Fibroblast of skin of back (primary cell): Measurements from ENCODE around the gene NXPH1.

Source experiments
- DNase-seq: peaks from one replicate; pipeline ENCODE4 v3.0.0-alpha.2; 2013

The NXPH1 gene

DNA sequence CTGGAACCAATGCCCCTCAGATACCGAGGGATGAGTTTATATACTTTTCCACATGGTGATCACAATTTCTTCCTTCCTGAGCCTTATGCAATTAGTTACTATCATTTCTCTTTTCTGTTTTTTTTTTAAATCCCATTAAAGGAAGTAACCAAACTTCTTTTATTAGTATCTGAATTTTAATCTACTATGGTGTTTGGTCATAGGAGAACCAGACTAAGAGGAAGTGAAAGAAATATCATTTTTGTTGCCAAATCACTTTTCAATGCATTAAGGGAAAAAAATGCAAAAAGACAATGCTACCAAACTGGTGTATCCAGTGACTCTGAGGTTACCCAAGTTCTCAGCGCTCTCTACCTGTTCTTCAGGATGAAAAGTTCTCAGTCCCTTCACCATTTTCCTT is 167.7 kb downstream of the NXPH1 start:
- no peak for DNase-seq

DNA sequence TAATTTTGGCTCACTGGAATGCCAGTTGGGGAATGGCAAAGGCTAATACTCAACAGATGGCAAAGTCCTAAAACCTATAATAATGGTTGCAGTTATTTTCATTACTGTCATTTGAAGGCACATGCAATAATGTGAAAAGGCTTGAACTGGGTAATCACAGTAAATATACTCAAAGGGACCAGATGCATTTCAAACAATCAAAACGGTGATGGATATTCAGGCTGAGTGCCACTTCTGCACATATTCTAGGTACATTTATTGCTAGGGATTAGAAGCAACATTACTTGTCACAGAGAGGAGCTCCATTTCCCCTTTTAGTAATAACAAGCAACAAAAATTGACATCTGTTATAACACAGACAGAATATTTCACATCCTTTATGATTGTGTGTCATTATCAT is 171.8 kb downstream of the NXPH1 start:
- DNase-seq: no peak

DNA sequence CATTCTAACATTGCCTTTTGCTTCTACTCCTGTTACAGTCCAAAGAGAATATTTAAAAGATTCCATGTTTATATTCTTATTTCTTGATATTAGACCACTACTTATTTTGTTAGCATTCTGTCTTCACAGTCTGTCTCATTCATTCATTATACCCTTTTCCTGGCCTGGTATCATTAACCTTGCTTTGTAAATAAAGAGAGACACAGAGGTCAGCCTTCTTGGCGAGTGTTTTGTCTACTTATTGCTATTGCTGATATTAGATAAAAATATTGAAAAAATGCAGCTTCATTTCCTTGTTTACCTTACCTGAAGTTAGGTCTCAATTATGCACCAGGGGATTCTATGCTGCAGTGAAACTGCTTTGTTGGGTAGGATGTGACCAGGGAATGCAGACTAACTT is 179.2 kb downstream of the NXPH1 start:
- no peak for DNase-seq

DNA sequence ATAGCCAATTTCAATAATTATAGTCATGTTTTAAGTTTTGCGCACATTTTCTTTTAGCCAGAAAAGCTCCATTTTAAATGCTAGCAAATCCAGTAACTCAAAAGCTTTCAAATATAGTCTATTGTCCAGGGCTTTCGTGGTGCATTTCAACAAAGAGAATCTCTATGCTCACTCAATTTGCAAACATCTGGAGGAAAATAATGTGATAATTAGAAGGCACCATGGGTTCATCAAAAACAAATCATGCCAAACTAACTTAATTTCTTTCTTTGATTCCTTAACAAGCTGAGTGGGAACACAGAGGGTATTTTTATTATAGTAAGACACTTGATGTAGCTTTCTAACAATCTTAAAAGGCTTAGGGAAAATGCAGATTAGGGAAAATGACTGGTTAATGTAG is 179.8 kb downstream of the NXPH1 start:
- DNase-seq: no peak

DNA sequence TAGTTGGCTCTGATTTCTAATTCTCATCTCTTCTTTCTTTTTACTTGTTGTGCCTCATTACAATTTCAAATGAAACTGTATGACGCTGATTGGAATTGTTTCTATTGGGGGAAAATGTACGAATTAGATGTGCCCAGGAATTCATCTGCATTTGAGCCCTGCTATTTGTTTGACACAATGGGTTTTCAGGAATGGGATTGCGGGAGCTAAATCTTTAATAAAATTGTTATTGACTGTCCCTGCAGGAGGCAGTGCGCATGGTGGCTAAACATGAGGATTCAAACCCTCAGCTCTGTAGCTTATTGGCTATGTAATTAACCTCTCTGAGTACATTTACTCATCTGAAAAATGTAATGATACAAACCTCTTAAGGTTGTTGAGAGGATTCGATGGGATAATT is 181.6 kb downstream of the NXPH1 start:
- DNase-seq: no peak

DNA sequence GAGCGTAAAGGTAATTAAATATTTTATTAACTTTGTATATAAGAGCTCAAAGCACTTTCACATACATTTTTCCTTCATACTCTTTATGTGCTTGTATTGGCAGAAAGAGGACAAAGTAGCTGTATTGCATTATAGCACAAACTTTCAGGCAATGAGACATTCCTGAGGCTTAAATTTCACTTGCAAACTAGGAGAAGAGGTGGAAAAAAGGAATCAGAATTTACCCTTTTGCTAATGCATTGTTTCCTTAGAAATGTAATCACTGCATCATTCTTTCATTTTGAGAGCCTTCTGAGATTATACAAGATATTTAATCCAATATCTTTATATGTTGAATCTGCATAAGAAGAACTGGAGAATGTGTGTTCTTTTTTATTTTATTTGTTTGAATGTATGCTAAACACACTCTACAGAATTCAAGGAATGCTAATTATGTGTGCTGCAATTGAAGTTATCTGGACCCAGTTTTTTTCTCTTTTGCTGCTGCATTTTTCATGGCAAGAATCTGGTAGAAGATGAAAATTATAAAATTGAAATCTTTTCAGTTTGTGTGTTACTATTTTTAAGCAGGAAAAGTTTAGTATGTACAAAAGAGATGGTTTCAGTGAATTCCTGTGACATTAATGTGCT is 185.1 kb downstream of the NXPH1 start:
- DNase-seq: no peak

DNA sequence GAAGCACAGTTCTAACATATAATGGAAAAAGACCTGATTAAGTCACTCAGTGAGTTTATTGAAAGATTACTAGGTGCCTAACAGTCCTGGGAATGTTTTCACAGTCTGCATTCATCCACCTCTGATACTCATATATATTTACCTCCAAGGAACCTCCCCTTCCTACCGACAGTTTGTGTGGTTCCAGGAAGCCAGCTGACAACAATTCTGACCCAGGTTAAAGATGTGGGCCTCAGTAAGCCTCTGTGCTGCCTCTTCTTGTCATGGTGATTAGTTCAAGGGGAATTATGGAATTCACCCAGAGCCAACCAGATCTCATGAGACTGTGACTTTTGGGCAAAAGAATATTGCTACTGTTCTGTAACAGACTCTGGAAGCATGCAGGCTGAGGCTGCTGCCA is 186.8 kb downstream of the NXPH1 start:
- DNase-seq: no peak

DNA sequence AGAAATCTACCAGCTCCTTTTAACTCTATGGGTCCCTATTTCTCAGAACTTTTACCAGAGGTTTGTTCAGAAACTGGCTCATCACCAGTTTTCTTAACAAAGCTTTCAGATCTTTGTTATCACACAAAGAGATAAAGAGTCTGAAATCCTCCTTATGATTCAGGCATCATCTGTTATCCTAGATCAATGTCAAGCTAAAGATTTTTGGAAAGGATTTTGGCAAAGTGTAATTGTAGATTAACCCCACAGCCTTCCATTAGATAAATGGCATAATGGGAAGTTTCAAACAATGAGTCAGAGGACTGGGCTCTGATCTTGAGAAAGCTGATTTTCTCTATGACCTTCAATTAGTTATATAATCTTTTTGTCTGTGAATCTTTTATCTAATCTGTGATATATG is 192.2 kb downstream of the NXPH1 start:
- no peak for DNase-seq

DNA sequence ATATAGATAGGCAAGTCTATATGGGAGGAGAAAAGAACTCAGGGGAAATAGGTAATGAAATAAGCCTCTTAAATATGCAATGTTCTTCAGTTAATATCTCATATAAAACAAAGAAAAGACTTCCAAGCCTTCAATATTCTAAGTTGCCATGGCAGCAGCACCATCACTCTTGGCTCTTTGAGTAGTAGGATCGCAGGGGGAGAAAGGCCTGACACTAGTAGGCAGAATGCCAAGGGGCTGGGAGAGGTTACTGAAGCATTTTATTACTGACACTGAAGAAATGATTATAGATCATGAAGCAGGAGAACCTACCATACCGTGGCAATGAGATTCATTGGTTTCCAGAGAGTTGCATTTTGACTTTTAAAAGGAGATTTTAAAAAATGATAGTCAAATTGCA is 193.9 kb downstream of the NXPH1 start:
- no peak for DNase-seq

DNA sequence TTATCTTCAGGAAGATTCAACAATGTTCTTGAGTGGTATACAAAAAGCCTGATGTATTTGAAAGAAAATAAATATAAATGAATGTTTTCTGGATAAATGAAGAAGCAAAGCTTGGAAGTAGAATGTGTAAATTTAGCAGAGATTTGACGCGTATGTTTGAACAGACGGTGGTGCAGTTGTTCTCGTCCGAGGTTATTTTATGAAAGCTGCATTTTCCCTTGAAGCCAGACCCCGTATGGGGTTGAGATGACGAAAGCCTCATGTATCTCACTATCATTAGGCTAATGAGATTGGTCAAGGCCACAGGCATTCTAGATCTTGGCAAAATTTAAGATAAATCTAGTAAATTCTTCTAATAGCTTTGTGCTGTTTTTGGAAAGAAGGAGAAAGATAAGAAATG is 195.2 kb downstream of the NXPH1 start:
- no peak for DNase-seq

DNA sequence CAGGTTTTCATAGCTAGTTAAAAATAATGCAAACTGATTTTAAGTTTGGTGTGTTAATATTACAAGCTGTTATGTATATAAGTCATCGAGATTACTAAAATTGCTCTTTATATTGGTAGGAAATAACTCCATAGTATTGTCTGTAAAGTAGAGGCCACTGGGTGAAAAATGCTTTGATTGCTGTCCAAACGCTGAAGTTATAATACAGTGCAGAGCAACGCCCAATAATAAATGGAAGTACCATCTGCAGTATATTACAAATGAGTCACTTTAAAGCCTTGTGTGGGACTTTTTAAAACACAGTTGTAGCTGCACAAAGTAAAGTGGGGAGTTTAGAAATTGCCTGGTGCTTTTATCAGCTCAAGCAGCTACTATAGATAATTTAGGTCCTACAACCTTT is 196.1 kb downstream of the NXPH1 start:
- no peak for DNase-seq

DNA sequence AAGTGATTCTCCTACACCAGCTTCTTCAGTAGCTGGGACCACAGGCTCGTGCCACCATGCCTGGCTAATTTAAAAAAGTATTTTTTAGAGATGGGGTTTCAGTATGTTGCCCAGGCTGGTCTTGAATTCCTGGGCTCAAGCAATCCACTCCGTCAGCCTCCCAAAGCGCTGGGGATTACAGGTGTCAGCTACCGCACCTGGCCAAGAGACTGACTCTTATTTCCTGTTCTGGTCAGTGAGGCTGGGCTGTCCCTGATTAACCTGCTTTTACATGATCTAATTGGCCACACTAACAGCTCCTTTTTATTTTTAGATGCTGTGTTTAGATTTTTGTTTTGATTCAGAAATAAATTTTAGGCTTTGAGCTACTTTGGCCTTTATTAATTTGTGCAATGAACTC is 203.9 kb downstream of the NXPH1 start:
- DNase-seq: no peak

DNA sequence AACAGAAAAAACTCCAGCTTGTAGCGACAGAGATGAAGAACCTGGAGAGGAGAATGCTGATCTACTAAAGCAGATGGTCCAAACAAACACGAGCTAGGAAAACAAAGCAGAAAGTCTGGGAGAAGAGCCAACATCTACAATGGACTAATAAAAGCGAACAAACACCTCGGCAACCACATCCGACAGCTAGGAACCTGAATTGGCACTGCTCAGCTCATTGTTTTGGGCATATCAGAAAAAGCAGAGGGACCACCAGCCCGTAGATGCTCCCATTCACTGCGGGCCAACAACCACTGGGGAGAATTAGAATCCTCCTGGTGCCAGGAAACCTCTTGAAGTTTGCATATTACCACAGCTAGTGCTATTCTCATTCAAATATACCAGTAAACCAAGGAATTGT is 204.7 kb downstream of the NXPH1 start:
- no peak for DNase-seq

DNA sequence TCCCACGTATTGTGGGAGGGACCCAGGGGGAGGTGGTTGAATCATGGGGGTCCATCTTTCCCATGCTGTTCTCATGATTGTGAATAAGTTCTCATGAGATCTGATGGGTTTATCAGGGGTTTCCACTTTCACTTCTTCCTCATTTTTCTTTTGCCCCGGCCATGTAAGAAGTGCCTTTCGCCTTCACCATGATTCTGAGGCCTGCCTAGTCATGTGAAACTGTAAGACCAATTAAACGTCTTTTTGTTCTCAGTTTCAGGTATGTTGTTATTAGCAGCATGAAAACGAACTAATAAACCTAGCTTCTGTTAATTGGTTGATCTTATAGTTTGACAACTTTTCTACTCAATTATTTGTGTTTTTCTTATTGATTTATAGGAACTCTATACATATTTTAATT is 206.3 kb downstream of the NXPH1 start:
- DNase-seq: no peak

DNA sequence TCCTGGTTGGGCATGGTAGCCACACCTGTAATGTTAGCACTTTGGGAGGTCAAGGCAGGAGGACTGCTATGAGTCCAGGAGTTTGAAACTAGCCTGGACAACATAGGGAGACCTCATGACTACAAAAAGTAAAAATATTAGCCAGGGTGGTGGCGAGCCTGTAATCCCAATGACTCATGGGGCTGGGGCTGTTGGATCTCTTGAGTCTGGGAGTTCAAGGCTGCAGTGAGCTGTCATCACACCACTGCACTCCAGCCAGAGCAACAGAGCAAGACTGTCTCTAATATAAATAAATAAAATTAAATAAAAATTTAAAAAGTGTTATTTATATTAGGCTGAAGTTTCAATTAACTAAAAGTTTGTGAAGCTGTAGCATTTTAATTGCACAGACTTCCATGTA is 207.3 kb downstream of the NXPH1 start:
- DNase-seq: no peak

DNA sequence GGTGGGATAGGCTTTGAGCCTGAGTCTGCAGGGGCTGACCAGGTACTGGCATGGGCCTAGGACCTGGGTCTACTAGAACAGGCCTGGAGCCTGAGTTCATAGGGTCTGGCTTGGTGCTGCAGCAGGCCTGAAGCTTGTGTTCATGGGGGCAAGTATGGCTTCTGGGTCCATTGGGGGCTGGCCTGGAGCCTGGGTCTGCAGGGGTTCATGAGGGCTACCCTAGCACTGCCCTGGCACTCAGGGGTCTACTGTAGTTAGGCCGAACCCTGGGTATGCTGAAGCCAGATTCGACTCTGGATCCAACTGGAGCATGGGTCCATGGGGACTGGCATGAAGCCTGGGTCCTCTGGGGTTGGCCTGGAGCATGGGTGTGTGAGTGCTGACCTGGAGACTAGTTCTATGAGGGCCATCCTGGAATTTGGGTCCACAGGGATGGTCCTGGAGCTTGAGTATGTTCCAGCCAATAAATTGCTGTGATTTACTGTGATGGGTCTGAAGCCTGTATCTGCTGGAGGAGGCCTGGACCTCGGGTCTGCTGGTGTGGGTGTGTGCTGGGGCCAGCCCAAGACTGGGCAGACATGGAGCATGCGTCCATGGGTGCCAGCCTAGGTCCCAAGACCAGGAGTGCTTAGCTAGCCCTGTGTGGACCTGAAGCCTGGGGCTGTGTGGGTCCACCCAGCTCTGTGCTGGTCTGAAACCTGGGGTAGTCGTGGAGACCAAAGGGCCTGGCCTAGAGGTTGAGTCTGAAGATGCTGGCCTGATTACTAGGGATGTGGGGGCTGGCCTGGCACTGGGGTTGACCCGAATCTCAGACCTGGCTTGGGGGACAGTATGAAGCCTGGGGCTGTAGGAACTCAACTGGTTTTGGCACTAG is 235.5 kb downstream of the NXPH1 start:
- no peak for DNase-seq

DNA sequence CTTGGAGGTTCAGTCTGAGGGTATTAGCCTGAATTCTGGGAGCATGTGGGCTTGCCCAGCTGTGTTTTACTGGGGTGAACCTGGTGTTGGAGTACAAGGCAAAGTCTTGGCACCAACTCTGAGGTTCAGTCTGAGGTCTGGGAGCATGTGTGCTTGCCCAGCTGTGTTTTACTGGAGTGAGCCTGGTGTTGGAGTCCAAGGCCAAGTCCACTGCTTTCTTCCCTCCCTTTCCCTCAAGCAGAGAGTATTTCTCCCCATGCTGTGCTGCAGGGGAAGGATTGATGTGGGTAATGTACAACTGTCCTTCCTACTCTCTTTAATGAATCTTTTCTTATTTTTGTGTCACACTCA is 236.1 kb downstream of the NXPH1 start:
- no peak for DNase-seq

DNA sequence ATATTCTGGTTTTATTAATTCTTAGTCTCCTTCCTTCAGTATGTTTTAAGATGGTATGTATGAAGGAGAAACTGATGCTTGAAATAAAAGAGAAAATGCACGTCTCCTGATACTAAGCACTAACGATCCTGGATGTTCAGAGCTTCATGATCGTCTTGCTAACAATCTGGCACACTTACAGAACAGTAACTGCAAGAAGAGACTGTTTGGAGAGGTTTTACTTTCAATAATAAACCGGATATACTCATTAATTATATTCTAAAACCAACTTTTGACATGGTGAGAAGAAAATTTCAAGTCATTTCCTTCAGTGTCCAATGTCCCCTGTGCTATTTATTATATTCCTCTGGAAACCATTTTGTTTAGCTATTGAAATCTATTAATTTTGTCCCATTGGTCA is 251.0 kb downstream of the NXPH1 start:
- no peak for DNase-seq

DNA sequence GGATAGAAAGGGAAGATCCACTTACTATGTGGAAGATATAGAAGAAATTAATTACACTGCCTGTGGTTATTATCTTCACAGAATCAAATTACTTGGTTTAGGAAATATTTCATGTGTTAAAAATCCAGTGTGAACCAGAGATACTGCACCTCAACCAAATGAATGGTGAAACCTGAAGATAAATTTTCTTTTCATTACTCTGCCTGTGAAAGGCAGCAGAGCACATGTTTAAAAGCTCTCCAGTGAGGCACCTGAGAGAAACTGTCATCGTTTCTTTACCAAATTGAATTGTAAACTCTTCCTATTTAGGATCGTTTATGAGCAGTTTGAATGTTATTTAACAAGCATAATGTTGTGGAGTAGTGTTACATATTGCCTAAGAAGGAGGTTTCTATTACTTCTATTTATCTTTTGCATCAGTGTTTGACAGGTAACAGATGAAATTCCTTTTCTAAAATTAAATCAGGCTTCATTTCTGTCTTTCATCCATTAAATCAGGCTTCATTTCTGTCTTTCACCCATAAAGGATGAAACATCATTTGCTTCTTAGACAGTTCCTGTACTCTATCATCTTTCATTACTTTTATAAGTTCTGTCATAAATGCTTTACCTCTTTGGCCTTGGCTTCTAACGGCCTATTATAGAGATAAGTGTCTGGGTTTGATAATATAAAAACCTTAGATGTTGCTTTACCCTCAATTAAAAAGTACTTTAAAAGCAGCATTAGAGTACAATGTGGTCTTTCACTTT is 266.6 kb downstream of the NXPH1 start:
- DNase-seq: no peak

DNA sequence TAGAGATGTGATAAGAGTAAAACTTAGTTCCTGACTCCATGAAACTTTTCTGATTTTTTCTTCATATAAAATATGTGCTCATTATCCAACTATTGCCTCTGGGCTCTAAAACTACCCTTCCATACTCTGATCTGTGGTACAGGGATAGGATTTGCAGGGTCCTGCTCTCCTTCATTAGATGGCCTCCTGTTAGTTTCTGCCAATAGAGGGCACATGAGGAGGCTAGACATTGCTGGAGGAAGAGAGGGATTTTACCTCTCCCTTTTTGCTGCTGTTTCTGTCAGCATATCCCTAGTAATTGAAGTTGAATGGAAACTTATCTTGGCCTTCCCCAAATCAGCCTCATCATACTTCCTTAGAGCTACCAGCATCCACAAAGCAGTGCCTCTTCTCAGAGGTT is 269.4 kb downstream of the NXPH1 start:
- DNase-seq: no peak

DNA sequence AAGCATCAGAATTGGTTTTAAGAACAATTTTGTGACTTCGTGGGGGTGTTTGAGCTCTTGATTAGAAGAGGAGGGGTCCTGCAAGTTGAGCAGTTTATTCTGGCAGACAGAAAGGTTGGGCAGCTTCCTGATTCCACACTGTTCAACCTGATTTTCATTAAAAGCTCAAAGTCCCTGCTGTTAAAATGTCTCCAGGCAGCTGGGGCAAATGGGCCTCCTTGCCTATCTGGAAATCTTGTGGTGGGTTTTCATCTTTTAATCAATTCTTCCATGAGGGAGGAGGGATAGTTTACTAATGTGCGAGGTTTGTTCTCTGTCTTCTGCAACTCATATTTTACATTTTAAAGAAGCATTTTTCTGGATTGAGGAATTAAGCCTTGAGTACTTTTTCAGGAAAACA is 276.7 kb downstream of the NXPH1 start:
- no peak for DNase-seq

DNA sequence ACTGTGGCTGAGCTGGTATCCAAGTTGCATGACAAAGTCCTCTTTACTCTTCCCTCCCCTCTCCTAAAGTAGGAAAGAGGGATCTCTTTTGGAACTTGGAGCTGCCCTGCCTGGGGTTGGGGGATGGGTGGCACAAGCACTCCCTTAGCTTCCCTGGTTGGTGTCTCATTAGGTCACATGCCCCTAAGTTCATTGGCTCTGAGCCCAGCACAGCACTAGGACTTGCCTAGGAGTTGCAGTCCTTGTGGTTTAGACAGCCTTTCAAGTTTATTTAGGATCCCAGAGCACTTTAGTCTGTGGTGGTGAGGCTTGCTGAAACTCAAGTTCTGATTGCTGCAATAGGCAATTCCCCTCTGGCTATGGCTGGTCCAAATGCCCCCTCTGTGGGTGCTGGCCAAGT is 281.4 kb downstream of the NXPH1 start:
- DNase-seq: no peak

DNA sequence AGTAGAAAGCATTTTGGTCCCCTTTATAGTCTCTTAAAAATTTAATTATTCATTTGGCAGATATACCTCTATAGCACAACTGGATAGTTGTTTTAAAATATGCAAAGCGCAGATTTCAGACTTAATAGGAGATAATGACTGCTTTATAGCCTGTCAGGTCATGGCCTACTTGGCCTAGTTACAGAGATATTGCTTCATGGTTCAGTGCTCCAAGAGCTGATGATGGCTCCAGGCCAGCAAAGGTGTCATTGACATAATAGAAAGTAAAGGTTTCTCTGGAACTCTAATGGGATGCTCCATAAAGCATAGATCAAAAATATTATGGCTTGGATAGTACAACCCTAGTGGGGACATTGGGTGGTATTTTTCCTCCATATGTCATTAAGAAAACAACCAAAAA is 285.7 kb downstream of the NXPH1 start:
- DNase-seq: no peak
